DND-41 (cell line): ENCODE data around the gene BLOC1S4.

Source experiments
- EZH2 ChIP-seq: IDR thresholded peaks from 3 replicates; pipeline ENCODE4 v1.6.1; 2012; ENCODE audit warnings: borderline replicate concordance, low read depth, mild to moderate bottlenecking, moderate library complexity, low read length, inconsistent platforms; ENCODE audit not compliant: severe bottlenecking
- TF ChIP-seq, protein P1 (sequence below): IDR thresholded peaks from 2 replicates; pipeline ENCODE4 v1.5.1; 2012; ENCODE audit warnings: borderline replicate concordance, low read length, moderate library complexity, mild to moderate bottlenecking; ENCODE audit not compliant: poor library complexity, severe bottlenecking; ENCODE audit errors: extremely low read depth

DNA sequence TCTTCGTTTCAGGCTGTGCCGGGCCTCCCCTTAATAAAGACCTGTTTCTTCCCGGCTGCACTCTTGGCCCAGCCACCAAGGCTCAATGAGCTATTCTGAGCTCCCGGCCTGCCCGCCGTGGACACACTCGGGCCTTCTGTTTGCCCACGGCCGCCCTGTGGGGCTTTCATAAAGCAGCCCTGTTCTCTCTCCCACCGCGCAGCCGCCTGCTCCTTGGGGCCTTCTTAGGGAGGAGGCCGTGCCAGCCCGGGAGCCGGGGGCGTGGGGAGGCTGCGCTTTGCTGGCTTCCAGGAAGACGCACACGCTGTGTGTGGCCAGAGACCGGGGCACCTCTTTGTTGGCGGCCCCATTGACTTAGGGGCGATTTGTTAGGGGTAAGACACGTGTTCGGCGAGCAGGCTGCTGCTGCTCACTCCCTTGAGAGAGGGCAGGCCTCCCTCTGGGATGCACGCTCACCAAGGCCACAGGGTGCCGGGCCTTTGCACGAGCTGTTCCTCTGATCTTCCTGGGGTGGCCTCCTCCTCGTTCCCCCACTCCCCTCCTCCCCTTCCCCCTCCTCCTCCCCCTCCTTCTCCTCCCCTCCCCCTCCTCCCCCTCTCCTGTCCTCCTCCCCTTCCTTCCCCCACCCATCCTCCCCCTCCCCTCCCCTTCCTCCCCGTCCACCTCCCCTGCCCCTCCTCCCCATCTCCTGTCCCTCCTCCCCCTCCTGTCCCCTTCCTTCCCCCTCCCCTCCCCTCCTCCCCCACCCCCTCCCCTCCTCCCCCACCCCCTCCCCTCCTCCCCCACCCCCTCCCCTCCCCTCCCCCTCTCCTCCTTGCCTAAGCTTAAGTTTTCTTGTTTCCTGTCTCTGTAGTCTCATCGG is 11.3 kb downstream of the BLOC1S4 start:
- TF ChIP-seq, protein P1, sequence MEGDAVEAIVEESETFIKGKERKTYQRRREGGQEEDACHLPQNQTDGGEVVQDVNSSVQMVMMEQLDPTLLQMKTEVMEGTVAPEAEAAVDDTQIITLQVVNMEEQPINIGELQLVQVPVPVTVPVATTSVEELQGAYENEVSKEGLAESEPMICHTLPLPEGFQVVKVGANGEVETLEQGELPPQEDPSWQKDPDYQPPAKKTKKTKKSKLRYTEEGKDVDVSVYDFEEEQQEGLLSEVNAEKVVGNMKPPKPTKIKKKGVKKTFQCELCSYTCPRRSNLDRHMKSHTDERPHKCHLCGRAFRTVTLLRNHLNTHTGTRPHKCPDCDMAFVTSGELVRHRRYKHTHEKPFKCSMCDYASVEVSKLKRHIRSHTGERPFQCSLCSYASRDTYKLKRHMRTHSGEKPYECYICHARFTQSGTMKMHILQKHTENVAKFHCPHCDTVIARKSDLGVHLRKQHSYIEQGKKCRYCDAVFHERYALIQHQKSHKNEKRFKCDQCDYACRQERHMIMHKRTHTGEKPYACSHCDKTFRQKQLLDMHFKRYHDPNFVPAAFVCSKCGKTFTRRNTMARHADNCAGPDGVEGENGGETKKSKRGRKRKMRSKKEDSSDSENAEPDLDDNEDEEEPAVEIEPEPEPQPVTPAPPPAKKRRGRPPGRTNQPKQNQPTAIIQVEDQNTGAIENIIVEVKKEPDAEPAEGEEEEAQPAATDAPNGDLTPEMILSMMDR = no peak
- no peak for TF ChIP-seq EZH2
